NCI-H1105 treated with DMSO at 0.1 percent for 48 hours (cell line): ENCODE results near the gene ZNF785.
"Not testable (repeated sequence)": the region's sequence is repeated elsewhere in the genome, so short reads cannot be mapped to it uniquely, and the experiment has no call there.

ENCODE experiments used
- DNase-seq: peaks from one replicate; lab custom pipeline; 2025; lab: John Stamatoyannopoulos, UW

Gene ZNF785

GRCh38 chr16:30539986-30540526 is 45.4 kb downstream of the ZNF785 start:
- not testable (repeated sequence) for DNase-seq

GRCh38 chr16:30539000-30539964 is 46.2 kb downstream of the ZNF785 start:
- no peak for DNase-seq

GRCh38 chr16:30536391-30537024 is 49.0 kb downstream of the ZNF785 start:
- not testable (repeated sequence) for DNase-seq

GRCh38 chr16:30535777-30536190 is 49.7 kb downstream of the ZNF785 start:
- DNase-seq: peak; percentile 45

GRCh38 chr16:30535106-30535776 is 50.3 kb downstream of the ZNF785 start:
- DNase-seq: no peak

- DNase-seq: peak; percentile 86
Observed at GRCh38 chr16:30534368-30535105, 51.0 kb downstream of the ZNF785 start, which contains the start of gene ZNF747. Gene ZNF747, minus strand, starts transcription at chr16:30534858. Its CDS starts 179 bp downstream, at chr16:30534679.

GRCh38 chr16:30533748-30534367 is 51.6 kb downstream of the ZNF785 start:
- DNase-seq: no peak

GRCh38 chr16:30533146-30533522 is 52.4 kb downstream of the ZNF785 start:
- no peak for DNase-seq

- no peak for DNase-seq
Observed at GRCh38 chr16:30532285-30533145, 53.0 kb downstream of the ZNF785 start.
